NCI-H1436 treated with DMSO at 0.1 percent for 48 hours (cell line): ENCODE results near the gene KIF5C.

Experiments
- DNase-seq: peaks from one replicate; lab custom pipeline; 2025; lab: John Stamatoyannopoulos, UW

KIF5C gene

DNA sequence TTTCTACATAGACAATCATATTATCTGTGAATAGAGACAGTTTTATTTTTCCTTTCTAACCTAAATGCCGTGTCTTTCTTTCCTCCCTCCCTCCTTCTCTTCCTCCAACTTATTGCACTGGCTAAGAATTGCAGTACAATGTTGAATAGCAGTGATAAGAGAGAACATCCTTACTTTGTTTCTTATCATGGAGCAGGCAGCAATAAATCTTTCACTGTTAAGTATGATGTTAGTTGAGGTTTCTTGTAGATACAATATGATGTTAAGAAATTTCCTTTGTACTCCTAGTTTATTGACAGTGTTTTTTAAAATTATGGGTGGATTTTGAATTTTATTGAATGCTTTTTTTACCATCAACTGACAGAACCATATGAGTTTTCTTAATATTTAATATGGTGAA is 169.5 kb downstream of the KIF5C start:
- no peak for DNase-seq

DNA sequence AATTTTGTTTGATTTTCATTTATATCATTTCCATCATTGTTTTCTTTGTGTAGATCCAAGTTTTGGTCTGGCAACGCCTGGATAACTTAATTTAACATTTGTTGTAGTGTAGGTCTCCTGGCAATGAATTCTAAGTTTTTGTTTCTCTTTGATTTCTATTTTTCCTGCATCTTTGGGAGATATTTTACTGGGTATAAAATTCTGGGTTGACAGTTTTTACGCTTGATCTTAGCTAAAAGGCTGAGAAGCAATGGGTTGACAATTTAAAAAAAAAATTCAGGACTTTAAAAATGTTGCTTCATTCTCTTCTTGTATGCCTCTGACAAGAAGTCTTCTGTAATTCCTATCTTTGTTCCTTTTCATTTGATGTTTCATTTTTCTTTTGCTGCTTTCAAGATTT is 172.1 kb downstream of the KIF5C start:
- no peak for DNase-seq

GRCh38 chr2:149049142-149049541 is 174.1 kb downstream of the KIF5C start:
- DNase-seq = no peak

- DNase-seq = no peak
Observed at GRCh38 chr2:149050188-149050587, 175.2 kb downstream of the KIF5C start.

DNA sequence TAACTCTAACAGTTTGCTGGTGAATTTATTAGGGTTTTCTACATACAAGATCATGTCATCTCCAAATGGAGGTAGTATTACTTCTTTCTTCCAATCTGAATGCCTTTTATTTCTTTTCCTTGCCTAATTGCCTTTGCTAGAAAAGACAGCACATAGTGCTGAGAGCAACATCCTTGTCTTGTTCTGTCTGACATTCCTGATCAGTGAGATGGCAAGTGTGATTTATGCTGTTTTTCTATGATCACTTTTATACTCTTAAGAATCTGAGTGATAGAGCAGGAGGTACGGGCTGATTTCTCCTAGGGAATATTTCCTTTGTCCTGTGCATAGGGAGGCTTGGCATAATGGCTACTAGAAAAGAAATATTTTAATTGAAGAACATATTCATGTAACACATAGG is 180.7 kb downstream of the KIF5C start:
- no peak for DNase-seq

GRCh38 chr2:149056541-149057255 is 181.7 kb downstream of the KIF5C start:
- DNase-seq = no peak

GRCh38 chr2:149057401-149057800 is 182.4 kb downstream of the KIF5C start:
- DNase-seq = no peak

- DNase-seq = no peak
Observed at GRCh38 chr2:149058936-149059335, 183.9 kb downstream of the KIF5C start.

DNA sequence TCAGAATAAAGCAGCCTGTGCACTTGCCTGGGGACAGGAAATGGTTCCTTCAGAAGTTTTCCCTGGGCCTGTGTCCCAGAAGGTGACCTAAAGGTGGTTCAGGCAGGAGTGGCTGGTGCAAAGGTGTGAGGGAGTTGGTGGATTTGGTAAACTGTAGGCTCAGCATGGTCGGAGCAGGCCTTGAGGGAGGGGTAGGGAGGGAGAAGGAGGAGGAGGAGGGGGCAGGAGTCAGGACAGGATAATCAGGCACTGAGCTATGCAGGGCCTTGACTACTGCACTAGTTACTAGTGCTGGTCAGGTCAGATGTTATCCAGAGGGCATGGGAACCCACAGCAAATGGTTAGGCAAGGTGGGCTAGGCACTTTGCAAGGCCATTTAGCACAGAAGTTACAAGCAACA is 184.8 kb downstream of the KIF5C start:
- no peak for DNase-seq

DNA sequence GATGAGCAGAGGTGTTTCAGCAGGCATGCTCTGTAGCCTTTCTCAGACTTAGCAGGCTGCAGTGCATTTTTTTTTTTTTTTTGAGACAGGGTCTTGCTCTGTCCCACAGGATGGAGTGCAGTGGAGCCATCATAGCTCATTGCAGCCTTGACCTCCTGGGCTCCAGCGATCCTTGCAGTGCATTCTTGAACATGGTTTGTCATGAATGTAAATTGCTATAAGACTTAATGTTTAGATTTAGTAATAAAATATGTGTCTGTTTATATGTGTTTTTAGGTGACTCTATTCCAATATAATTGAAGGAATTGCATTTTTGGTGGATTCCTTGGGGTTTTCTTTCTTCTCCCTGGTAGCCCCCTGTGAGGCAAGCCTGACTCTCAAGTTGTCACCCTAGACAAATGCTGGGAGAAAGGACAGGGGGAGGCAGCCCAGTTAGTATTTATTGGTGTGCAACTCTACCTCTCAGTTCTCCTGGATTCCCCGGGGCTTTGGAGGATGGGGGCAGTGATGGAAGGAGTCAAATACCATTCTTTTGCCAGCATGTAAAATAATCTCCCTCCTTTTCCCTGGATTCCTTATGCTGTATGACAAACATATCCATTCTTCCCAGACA is 186.2 kb downstream of the KIF5C start:
- DNase-seq = no peak

GRCh38 chr2:149062531-149062930 is 187.5 kb downstream of the KIF5C start:
- DNase-seq = no peak

GRCh38 chr2:149063177-149063576 is 188.2 kb downstream of the KIF5C start:
- DNase-seq = no peak

- no peak for DNase-seq
Observed at GRCh38 chr2:149064365-149064841, 189.4 kb downstream of the KIF5C start.

- DNase-seq = no peak
Observed at GRCh38 chr2:149064856-149065630, 190.0 kb downstream of the KIF5C start.

- no peak for DNase-seq
Observed at GRCh38 chr2:149068225-149068995, 193.4 kb downstream of the KIF5C start.

- no peak for DNase-seq
Observed at GRCh38 chr2:149068996-149069888, 194.2 kb downstream of the KIF5C start.

DNA sequence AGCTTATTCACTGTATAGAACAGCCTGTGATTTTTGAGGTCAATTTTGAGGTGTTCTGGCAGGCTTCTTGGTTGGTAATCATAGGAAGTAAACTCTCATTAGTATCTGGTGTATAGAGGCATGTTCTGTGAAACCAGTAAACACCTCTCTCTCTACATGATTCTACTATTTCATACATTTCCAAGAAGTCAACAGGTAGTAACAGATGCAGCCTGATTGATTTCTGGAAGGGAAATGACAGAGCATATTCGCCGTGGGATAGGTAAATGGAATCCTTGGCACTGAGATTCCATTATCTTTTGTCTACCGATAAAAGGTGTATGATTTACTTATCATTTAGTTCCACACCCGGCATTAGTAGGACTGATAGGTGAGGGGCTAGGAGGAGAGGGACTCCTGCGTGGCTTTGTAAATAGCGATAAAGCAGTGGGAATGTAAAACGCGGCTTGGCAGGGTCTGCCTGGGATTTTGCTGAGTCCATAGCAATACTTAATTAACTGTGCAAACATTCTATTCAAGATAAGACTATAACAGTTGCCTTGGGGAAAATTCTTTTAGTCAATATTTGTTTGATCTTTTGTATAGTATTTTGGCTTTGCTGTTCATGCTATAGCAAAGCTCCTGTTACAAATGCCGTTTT is 195.8 kb downstream of the KIF5C start:
- no peak for DNase-seq

DNA sequence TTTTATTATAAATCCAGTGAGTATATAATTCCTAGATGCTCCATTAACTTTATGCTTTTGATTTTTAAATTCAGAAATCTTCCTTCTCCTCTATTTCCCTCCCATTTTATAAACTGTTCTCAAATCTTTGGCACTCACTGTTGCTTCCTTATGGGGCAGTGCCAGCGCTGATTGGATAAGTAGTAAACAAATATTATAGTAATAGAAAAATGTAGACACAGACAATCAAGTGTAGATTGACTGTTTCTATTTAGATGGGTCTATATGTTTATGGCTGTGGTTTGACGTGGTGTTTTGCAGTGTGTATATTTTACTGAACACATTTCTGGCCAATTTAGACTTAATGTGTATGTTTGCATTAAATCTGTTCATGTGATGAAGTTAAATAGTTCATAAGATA is 200.1 kb downstream of the KIF5C start:
- DNase-seq = no peak

- DNase-seq = no peak
Observed at GRCh38 chr2:149075853-149076252, 200.8 kb downstream of the KIF5C start.
